Progenitor cell of endocrine pancreas (in vitro differentiated cells): ENCODE results near the gene DLST. TPM values are rescaled to one million over a fixed set of nuclear protein-coding genes. Genes with fewer than 3 reads are reported as not detected.
"Not testable (repeated sequence)": the region's sequence is repeated elsewhere in the genome, so short reads cannot be mapped to it uniquely, and the experiment has no call there.

Experiments used
- DNase-seq: peaks from one replicate; pipeline ENCODE4 v3.0.0; 2021; ENCODE audit warnings: low spot score; ENCODE audit not compliant: unreplicated experiment
- H3K27ac Mint-ChIP-seq: 2 replicates; pipeline ENCODE4 v1.8.0; 2021; ENCODE audit warnings: mild to moderate bottlenecking, moderate library complexity, mixed read lengths
- H3K27me3 Mint-ChIP-seq: 2 replicates; pipeline ENCODE4 v1.8.0; 2021; ENCODE audit warnings: mixed read lengths
- H3K36me3 Mint-ChIP-seq: 2 replicates; pipeline ENCODE4 v1.8.0; 2022; ENCODE audit warnings: mixed read lengths; ENCODE audit not compliant: insufficient read depth
- H3K4me1 Mint-ChIP-seq: 2 replicates; pipeline ENCODE4 v1.8.0; 2021; ENCODE audit warnings: low read depth, mixed read lengths
- H3K4me3 Mint-ChIP-seq: 2 replicates; pipeline ENCODE4 v1.8.0; 2021; ENCODE audit warnings: low read depth, mild to moderate bottlenecking, moderate library complexity, mixed read lengths
- H3K9me3 Mint-ChIP-seq: 2 replicates; pipeline ENCODE4 v1.8.0; 2021; ENCODE audit warnings: low read depth, mixed read lengths
- CTCF ChIP-seq: fragments of 200-600 bp; sonication (generic); IDR thresholded peaks from one replicate; pipeline ENCODE4 v1.5.0; 2021; ENCODE audit warnings: antibody characterized with exemption, mild to moderate bottlenecking; ENCODE audit not compliant: unreplicated experiment
- total RNA-seq: library from RNA; stranded (reverse); gene quantifications from 2 replicates; pipeline ENCODE4 v1.2.1, GENCODE V29; 2021

Gene DLST
- total RNA-seq, 1 donor from 2014 or later, result 97.8 TPM

- Mint-ChIP-seq H3K4me1 (peaks cover 4% of the 10 kb centered on the region), H3K27ac (no peak overlapping the region), H3K36me3 (no peaks in the 10 kb centered on the region), H3K9me3 (no peaks in the 10 kb centered on the region), H3K4me3 (peak overlapping the region; percentile 73), H3K27me3 (peaks cover 80% of the 10 kb centered on the region)
- TF ChIP-seq CTCF, result no peak
- DNase-seq, result no peak
Measured at GRCh38 chr14:74921987-74922751, 40.5 kb downstream of the DLST start.

- peak; percentile 60 for DNase-seq
- Mint-ChIP-seq H3K4me3 (peak within 1 kb of the TSS; percentile 73), H3K27ac (no peak within 1 kb of the TSS), H3K9me3 (no peaks in the 10 kb centered on the region), H3K36me3 (no peaks in the 10 kb centered on the region), H3K4me1 (peaks cover 5% of the 10 kb centered on the region), H3K27me3 (peaks cover 80% of the 10 kb centered on the region)
- TF ChIP-seq CTCF, result no peak
Measured at GRCh38 chr14:74922752-74923401, 41.2 kb downstream of the DLST start, which contains the start of gene RPS6KL1. Gene RPS6KL1 (minus strand): TSS chr14:74923260. CDS start chr14:74921541, 1,719 bp downstream.

- Mint-ChIP-seq H3K36me3 (no peaks in the 10 kb centered on the region), H3K27ac (no peak overlapping the region), H3K9me3 (no peaks in the 10 kb centered on the region), H3K4me3 (no peak overlapping the region), H3K4me1 (peaks cover 5% of the 10 kb centered on the region), H3K27me3 (peaks cover 79% of the 10 kb centered on the region)
- no peak for DNase-seq
- TF ChIP-seq CTCF, result no peak
Measured at GRCh38 chr14:74924061-74924460, 42.3 kb downstream of the DLST start.

- DNase-seq, result no peak
- H3K4me3 Mint-ChIP-seq, result no peak overlapping the region
- TF ChIP-seq CTCF, result no peak
- peaks cover 5% of the 10 kb centered on the region for H3K4me1 Mint-ChIP-seq
- no peaks in the 10 kb centered on the region for H3K36me3 Mint-ChIP-seq
- peaks cover 78% of the 10 kb centered on the region for H3K27me3 Mint-ChIP-seq
- H3K27ac Mint-ChIP-seq, result no peak overlapping the region
- H3K9me3 Mint-ChIP-seq, result no peaks in the 10 kb centered on the region
Measured at GRCh38 chr14:74927225-74927624, 45.5 kb downstream of the DLST start.

- peaks cover 4% of the 10 kb centered on the region for H3K4me1 Mint-ChIP-seq
- TF ChIP-seq CTCF, result no peak
- peaks cover 83% of the 10 kb centered on the region for H3K27me3 Mint-ChIP-seq
- no peak overlapping the region for H3K4me3 Mint-ChIP-seq
- H3K36me3 Mint-ChIP-seq, result no peaks in the 10 kb centered on the region
- no peak overlapping the region for H3K27ac Mint-ChIP-seq
- DNase-seq, result no peak
- no peaks in the 10 kb centered on the region for H3K9me3 Mint-ChIP-seq
Measured at GRCh38 chr14:74929242-74929641, 47.5 kb downstream of the DLST start.

- H3K9me3 Mint-ChIP-seq, H3K36me3 Mint-ChIP-seq, DNase-seq, H3K4me3 Mint-ChIP-seq, H3K4me1 Mint-ChIP-seq: not testable (repeated sequence)
- peaks cover 84% of the 10 kb centered on the region for H3K27me3 Mint-ChIP-seq
- peak overlapping the region; percentile 29 for H3K27ac Mint-ChIP-seq
Measured at GRCh38 chr14:74931744-74932143, 50.0 kb downstream of the DLST start.
